GDM1 (cell line): ENCODE measurements around the gene ACKR1.

Experiments
- DNase-seq: peaks from one replicate; lab custom pipeline; 2025; lab: John Stamatoyannopoulos, UW

The ACKR1 gene, protein sequence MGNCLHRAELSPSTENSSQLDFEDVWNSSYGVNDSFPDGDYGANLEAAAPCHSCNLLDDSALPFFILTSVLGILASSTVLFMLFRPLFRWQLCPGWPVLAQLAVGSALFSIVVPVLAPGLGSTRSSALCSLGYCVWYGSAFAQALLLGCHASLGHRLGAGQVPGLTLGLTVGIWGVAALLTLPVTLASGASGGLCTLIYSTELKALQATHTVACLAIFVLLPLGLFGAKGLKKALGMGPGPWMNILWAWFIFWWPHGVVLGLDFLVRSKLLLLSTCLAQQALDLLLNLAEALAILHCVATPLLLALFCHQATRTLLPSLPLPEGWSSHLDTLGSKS

DNA sequence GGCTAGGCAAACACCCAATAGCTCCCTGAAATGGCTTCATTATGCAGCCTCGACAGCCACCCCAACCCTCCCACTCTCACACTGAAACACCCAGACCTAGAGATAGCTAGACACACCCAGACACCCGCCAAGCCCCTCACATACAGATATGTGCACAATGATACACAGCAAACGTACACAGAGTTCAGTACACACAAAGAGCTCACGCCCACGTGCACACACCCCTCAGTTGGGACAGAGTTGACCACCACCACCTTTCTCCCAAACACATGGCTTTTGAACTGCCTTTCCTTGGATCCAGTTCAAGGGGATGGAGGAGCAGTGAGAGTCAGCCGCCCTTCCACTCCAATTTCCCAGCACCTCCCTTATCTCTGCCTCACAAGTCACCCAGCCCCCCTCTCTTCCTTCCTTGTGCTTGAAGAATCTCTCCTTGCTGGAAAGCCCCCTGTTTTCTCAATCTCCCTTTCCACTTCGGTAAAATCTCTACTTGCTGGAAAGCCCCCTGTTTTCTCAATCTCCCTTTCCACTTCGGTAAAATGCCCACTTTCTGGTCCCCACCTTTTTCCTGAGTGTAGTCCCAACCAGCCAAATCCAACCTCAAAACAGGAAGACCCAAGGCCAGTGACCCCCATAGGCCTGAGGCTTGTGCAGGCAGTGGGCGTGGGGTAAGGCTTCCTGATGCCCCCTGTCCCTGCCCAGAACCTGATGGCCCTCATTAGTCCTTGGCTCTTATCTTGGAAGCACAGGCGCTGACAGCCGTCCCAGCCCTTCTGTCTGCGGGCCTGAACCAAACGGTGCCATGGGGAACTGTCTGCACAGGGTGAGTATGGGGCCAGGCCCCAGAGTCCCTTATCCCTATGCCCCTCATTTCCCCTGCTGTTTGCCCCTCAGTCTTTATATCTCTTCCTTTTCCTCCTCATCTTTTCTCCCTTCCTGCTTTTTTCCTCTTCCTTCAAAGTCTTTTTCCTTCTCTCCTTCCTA, at the start of gene ACKR1:
Gene ACKR1 (plus strand): TSS at position 715 of the 981 bp plus-strand sequence. CDS start 85 bp downstream, at position 800.
- no peak for DNase-seq

DNA sequence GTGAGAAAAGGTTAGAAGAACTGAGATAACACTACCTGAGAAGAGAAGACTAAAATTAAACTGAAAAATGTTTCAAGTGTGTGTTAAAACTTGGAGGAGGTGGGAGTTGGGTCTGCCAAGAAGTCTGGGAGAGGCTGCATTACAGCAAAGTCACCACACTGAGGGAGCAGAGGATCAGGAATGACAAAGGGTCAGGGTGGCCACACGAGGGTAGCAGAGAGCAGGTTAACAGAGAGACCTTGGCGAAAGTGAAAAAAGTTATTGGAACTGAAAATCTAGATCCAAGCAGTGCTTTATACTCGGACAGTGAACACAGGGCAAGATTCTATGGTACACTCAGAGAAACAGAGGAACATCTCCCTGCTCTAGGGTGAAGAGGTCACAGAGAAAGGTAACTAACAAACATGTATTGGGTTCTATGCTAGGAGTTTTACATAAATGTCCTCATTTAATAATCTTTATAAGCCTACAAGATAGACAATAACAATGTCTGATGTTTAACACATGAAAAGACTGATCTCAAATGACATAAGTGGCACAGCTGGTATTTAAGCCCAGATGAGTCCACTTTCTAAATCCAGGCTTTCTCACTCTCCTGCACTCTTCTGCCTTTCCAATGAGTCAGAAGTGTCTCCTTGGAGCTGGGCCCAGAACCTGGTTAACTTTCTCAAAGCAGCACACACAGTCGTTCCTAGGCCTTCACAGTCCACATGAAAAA, 43.5 kb upstream of the ACKR1 start:
- peak; percentile 38 for DNase-seq

DNA sequence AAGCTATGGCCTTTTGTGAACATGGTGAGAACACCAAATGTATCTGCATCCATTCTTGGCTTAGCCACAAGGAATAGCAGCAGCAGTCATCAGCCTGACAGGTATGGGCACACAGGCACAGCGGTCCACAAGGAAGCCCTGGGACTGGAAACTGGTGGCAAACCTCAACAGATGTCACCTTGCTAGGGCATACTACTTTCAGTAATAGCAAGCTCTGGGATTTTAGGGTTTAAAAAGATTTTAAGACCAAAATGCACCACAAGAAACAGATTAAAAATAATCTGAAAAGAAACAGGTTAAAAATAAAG, 43.0 kb upstream of the ACKR1 start:
- no peak for DNase-seq

DNA sequence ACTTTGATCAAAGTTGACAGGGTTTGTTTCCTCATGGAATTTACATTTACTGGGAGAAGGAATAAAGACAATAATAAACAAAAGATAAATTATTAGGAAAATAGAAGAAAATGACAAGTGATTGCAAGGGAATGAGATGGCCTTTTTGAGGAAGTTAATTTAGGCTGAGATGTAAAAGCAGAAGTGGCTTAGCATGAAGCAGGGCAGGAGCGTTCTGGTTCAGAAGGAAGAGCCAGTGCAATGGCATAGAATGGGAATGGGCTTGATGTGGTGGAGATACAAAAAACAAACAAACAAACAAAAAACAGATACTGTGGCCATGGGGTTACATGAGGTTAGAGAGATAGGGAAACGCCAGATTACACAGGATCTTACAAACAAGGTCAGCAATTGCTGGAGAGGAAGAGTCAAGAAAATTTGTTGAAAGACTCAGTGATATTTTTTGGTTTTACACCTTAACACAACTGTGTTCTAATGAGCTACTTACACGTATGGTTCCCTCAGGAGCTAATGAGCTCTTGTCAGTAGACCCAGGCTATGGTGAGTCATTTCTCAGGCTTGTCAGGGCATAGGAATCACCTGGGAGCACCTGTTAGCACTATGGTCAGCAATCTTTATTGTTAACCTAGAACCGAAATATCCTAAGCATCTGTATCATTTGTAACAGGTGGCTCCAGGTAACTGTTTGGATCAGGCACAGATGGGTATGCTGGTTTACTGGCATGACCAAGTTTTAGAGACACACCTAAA, 42.0 kb upstream of the ACKR1 start:
- peak; percentile 21 for DNase-seq

DNA sequence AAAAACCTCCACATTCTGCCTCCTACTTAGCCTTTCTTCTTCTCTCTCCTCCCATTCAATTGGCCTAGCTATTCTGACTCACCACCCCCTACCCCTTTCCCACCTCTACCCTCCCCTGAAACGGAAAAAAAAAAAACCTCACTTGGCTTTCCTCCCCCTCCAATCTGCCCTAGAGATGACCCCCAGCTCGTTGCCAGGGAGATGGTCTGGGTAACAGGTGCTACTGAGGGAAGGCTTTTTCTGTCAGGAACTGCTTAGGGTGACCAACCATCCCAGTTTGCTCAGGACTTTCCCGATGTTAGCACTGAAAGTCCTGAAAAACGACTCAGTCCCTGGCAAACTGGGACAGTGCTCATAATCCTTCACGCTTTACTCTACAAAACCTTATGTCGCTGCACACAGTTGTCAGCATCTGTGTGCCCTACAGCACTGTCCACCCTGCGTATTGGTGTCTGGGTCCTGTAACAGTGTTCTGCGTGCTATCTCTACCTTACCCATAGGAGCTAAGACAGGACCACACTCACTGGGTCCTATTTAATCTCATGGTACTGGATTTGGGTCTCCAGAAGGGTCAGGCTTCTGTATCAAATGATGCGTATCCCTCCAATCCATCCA, 41.0 kb upstream of the ACKR1 start:
- no peak for DNase-seq

DNA sequence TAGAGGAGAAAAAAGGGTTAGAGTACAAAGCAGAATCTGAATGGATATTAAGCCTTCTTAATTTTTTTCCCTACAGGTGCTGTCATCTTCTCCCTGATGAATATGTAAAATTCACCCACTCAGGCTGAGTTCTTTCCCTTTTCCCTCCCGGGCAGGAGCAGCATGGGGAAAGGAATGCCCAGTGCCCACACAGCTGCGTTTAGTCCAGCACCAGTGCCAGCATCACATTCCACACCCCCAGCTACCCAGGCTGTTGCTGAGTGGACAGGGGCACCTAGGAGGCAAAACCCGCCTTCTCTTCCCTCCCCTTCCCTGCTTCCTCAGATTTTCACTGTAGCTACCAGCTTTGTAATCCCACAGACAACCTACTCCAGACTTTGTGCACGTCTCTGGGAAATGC, 36.6 kb upstream of the ACKR1 start:
- DNase-seq, result no peak

DNA sequence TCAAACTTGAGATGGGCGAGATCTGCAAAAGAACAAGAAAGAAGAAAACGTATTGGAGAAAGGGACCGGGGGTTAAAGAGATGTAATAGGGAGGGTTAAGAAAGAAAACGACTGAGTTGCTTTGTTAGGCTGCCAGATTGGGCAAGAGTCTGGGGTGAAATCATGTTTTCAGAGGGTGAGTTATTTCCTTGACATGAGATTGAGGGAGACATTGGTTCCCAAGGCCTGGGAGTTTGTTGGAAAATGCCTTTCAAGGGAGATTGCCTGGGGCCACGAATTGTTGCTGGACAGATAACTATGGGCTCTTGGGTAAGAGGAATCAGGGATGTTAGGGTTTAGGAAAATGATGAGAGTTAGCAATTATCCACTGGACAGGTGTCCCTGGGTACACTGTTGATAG, 34.0 kb upstream of the ACKR1 start:
- DNase-seq, result no peak

DNA sequence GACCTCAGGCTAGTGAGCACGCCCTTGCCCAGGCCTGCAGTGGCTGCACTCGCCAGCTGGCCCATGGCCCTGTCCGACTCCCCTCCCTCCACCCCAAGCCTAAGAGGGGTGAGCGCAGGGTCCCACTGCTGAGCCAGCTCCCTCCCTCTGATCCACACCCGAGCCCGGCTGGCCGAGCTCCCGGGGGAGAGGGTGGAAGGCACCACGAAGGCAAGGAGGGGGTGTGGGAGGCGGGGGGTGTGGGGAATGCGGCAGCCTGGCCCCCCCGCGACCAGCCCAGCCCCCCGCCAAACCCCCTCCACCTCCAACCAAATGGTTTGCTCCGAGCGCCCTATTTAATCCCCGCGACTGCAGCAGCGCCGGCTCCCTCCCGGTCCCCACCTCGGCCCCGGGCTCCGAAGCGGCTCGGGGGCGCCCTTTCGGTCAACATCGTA, 33.4 kb upstream of the ACKR1 start, which contains the start of gene CADM3:
Gene CADM3 (plus strand): TSS at position 362 of the 434 bp plus-strand sequence. CDS start 151 bp downstream, outside the sequence.
- no peak for DNase-seq

DNA sequence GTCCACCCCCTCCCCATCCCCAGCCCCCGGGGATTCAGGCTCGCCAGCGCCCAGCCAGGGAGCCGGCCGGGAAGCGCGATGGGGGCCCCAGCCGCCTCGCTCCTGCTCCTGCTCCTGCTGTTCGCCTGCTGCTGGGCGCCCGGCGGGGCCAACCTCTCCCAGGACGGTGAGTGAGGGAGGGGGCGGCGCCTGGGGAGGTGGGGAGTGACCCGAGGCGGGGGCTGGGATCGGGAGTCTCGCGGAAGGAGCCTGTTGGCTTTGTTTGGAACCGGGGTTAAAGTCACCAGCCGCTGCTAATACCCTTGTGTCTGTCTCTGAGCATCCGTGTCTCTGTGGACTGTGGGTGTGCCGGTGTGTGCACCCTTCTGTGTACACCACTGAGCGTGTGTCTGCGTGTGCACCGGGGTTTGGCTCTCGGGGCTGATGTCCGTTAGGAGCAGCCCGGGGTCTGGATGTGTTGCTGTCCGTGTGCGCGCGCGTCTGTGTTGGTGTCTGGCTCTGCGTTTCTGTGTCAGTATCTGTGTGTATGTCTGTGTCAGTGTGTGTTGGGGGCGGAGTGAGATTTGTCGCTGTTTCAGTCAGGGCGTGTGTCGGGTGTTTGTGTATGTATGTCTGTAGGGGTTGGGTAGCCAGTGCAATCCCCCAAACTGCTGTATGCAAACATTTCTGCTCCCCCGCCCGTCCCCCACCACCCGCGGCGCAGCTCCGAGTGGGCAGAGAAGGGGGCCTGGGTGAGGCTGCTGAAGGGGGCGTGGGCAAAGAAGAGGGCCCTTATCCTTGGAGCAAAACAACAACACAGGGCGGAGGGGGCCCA, 32.8 kb upstream of the ACKR1 start:
- DNase-seq, result no peak

DNA sequence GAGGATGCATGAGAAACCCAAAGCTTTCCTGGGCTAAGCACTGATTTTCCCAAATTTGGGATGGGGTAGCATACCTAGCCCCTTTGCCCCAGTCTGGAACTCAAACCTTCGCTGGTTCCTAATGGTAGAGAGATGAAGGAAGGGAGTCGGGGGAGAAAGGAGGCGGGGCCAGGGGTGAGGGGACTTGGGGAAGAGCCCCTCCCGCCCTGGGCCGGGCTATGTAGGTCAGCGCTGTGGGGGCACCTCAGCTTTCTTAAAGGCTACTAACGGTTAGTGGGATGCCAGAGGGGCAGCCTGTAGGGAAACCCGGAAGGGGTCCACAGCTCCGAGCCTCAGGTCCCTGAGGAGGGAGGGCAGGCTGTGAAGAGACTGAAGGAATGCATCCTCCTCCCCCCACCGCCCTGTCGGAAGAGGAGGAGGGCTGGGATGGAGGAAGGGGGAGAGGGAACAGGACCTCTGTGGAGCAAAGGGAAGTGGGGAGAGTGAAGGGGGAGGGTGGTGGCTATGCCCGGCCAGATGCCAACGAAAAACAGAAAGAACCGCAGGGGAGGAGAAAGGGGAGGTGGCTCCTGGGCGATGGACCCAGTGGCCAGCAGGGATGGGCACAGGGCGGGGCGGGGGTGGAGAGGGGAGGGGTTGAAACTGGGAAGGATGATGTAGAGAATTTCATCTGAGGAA, 31.9 kb upstream of the ACKR1 start:
- no peak for DNase-seq

DNA sequence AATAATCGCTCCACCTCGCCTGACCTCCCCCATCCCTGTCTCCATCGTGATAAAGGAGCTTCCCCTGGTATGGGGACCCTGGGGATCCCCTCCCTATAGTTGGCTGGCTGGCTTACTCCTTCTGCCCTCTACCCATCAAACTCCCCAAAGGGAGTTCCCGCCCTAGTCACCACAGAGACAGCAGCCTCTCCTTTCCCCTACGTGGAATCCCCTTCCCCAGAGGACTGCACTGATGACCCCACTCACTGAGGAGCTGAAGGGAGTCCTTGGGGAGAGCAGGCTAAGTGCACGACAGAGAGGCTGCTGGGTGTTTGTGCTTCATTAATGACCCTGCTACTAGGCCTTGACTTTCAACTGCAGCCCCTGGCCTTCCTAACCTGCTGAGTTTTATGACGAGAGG, 31.4 kb upstream of the ACKR1 start:
- no peak for DNase-seq

DNA sequence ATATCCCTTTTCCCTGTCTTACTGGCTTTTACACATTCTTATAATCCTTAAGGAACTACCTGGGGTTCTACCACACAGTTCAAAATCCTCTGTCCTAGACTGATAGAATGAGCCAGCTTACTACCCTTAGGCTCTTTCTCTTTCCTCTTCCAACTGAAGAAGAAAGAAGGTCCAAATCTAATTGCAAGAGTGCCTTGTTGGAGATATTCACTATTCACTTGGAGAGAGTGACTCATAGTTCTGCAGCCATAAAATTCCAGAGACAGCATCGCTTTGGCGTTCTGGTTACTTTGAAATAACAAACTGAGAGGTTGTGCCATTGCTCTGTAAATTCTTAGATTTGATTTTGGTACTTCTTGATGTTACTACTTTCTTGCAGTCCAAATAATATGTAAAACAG, 29.1 kb upstream of the ACKR1 start:
- no peak for DNase-seq

DNA sequence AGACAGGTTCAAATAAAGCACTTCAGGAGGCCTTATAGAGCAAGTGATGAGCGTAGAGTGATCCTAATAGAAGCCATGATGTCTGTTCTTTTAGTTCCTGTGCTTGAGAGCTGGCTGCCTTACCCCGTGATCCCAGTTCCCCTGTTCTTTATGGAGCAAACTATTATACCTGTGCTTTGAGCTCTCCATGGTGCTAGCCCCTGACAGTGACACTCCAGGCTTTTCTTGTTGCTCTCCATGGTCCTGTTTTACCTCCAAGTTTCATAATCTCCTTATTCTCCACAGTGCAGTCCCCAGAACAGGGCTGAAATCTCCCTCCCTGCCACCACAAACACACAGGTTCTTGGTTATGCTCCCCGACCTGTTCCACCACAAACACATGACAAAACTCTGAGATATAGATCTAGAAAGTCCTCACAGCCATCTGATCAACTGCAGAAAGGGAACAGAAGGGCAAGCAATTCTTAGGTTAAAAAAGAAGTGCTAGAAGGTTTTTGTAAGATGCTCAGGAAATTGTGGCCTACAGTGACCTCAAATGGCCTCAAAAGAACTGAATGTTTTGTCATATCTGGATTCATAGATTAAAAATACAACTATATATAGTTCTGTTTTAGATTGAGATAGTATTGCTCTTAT, 27.3 kb upstream of the ACKR1 start:
- DNase-seq, result peak; percentile 32

DNA sequence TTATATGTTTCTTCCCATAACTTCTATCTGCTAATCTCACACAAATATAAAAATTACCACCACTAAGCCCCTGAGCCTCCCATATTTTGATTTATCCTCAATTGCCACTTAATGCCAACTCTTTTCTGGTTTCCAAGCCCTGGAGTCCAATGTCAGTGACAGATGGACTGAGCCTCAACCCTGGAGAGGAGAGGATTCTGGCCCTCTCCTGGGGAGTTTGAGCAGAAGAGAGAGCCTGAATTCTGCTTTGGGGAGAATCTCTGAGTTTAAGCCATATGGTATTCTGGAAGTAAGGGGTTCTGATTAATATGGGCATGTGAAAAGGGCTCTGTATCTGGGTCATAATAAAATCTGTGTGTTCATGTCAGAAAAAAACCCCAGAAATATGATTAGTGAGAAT, 24.8 kb upstream of the ACKR1 start:
- DNase-seq, result no peak

DNA sequence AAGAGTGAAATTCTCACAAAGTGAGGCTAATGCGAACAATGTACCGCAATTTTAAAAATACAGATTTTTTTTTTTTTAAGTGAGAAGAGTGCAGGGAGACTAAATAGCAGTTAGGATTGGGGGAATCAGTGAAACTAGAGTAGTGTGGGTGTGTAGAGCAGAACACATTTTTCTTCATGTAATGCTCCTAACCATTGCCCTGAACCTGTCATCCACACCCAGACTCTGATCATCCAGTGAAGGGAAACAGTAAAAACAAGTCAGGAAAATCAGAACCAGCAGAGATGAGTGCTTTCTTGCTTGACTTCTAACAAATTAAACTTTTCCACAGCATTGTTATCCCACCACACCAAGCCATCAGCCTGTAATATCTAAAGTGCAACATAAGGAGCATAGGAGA, 24.2 kb upstream of the ACKR1 start:
- no peak for DNase-seq

DNA sequence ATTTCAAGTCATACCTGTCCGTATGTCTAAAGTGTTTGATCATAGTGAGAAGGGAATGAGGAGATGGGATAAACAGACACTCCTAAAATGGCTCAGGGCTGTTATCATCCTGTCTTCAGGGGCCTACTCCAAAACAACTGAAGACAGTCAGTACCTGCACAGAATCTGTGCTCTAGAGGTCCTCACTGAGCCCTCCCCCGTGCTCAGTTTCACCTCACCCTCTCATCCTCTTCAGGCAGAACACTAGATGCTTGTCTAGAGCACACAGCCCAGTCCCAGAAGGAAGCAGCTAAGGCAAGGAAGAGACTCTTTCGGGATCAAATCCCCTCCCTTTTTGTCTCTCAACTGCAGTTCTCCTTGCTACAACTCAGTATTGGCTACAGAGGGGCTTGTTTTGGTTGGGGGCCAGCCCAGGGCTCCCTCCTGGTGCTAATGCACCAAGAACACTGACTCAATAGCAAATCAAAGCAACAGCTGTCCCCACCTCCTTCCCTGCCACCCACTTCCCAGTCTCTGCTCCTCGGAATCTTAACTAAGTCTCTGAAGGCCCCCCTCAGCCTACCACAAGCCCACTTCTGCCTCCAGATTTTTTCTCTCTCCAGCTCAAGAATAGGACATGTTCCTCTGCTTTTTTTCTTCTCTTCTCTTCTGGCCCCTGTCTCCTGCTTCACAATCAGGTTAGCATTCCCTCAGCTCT, 23.2 kb upstream of the ACKR1 start:
- DNase-seq, result no peak

DNA sequence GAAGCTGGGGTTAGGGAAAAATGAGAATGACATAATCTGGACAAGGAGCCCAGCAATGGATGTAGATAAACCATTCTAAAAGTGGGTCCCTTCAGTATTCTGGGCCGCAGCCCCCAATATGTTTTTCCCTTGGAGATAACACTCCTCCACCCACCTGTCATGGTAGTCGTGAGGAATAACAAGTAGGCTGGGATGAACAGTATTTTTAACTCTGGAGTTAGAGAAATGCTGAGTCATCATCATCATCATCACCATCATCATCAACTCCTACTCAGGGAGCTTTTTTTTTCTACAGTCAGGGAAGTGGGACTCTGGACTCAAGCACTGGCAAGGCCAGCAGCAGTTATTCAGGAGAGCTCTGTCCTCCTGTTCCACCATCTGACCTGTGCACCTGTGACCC, 20.5 kb upstream of the ACKR1 start:
- no peak for DNase-seq

DNA sequence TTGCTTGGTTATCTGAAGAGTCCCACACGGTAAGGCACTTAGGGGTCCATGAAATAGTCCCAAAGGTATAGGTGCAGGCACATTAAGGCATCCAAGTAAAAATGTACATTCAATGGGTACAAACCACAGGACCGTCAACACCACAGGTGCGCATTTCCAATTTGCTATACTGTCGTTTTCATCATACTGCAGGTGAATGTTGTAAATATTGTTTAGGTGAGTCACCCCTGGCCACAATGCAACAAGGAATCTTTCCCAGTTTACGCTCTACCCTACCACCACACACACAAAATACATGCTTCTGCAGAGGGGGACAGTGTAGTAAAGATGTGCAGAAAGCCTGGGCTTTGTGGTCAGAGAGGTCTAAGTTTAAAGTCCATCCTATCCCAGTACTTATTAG, 19.6 kb upstream of the ACKR1 start:
- DNase-seq, result no peak

DNA sequence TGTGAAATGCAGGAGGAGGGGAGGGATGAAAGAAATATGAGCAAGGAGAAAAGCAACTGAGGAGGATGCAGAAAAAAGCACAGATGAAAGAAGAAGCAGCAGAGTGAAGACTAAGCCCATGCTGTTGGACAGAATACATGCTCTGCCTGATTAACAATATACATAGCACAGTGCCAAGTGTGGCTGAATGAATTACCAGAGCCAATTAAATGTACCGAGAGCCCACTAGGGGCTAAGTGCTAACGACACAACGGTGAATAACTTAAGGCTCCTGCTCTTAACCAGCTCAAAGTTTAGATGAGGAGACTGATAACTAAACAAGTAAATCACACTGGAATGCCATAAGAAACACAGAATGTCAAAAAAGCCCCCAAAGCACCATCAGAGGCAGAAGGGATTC, 17.6 kb upstream of the ACKR1 start:
- no peak for DNase-seq
